MM.1S (cell line): Measurements from ENCODE around the gene PPP1R15B.

Source experiments
- DNase-seq: peaks from one replicate; pipeline ENCODE4 v3.0.0-alpha.2; 2015
- H2AFZ ChIP-seq: fragments of 300-600 bp; sonication (generic); 2 replicates; pipeline ENCODE4 v1.6.0; 2016; ENCODE audit warnings: antibody characterized with exemption, low read length
- H3F3A ChIP-seq: fragments of 300-600 bp; sonication (generic); 2 replicates; pipeline ENCODE4 v1.6.1; 2016; ENCODE audit warnings: mild to moderate bottlenecking, antibody characterized with exemption, low read length, moderate library complexity, mixed read lengths; ENCODE audit not compliant: insufficient read depth
- H3K27ac ChIP-seq: fragments of 300-600 bp; sonication (generic); 2 replicates; pipeline ENCODE4 v1.5.1; 2016; ENCODE audit warnings: mild to moderate bottlenecking, low read length
- H3K27me3 ChIP-seq: fragments of 300-600 bp; sonication (generic); replicated peaks from 2 replicates; pipeline ENCODE4 v1.6.0; 2016; ENCODE audit warnings: low read length; ENCODE audit not compliant: insufficient read depth
- H3K36me3 ChIP-seq: fragments of 300-600 bp; sonication (generic); replicated peaks from 2 replicates; pipeline ENCODE4 v1.6.1; 2016; ENCODE audit warnings: mild to moderate bottlenecking, low read length, mixed read lengths; ENCODE audit not compliant: insufficient read depth
- H3K4me1 ChIP-seq: fragments of 300-600 bp; sonication (generic); 2 replicates; pipeline ENCODE4 v1.6.1; 2016; ENCODE audit warnings: low read length, mixed read lengths
- H3K4me2 ChIP-seq: fragments of 300-600 bp; sonication (generic); 2 replicates; pipeline ENCODE4 v1.6.0; 2016; ENCODE audit warnings: low read depth, low read length
- H3K4me3 ChIP-seq: fragments of 300-600 bp; sonication (generic); 2 replicates; pipeline ENCODE4 v1.5.1; 2016; ENCODE audit warnings: low read length, mixed read lengths
- H3K79me2 ChIP-seq: fragments of 300-600 bp; sonication (generic); 2 replicates; pipeline ENCODE4 v1.6.1; 2016; ENCODE audit warnings: mixed run types, low read length, mixed read lengths
- H3K9ac ChIP-seq: fragments of 300-600 bp; sonication (generic); 2 replicates; pipeline ENCODE4 v1.6.1; 2016; ENCODE audit warnings: low read length, mixed read lengths
- H3K9me2 ChIP-seq: fragments of 300-600 bp; sonication (generic); replicated peaks from 2 replicates; pipeline ENCODE4 v1.6.1; 2016; ENCODE audit warnings: mild to moderate bottlenecking, low read length, mixed read lengths; ENCODE audit not compliant: insufficient read depth
- H3K9me3 ChIP-seq: fragments of 300-600 bp; sonication (generic); replicated peaks from 2 replicates; pipeline ENCODE4 v1.6.1; 2016; ENCODE audit warnings: mild to moderate bottlenecking, low read length, mixed read lengths; ENCODE audit not compliant: insufficient read depth
- H4K20me1 ChIP-seq: fragments of 300-600 bp; sonication (generic); 2 replicates; pipeline ENCODE4 v1.6.1; 2016; ENCODE audit warnings: mild to moderate bottlenecking, low read length, moderate library complexity, mixed read lengths; ENCODE audit not compliant: insufficient read depth
- EZH2 ChIP-seq: fragments of 300-600 bp; sonication (generic); optimal IDR thresholded peaks from 2 replicates; pipeline ENCODE3; 2017; ENCODE audit warnings: low read depth, mild to moderate bottlenecking, antibody characterized with exemption, low read length, mixed read lengths
- EZH2phosphoT487 ChIP-seq: fragments of 300-600 bp; sonication (generic); IDR thresholded peaks from 2 replicates; pipeline ENCODE4 v1.6.1; 2018; ENCODE audit warnings: antibody characterized with exemption, low read length
- TF ChIP-seq, protein P1 (sequence below): fragments of 300-600 bp; sonication (generic); IDR thresholded peaks from 2 replicates; pipeline ENCODE4 v1.5.1; 2016; ENCODE audit warnings: antibody characterized with exemption, low read length, mixed read lengths

The PPP1R15B gene

GRCh38 chr1:204455063-204455830 is 43.6 kb upstream of the PPP1R15B start:
- Histone ChIP-seq H3K4me2 (no peak overlapping the region), H3K79me2 (no peaks in the 10 kb centered on the region)
- DNase-seq = no peak

DNA sequence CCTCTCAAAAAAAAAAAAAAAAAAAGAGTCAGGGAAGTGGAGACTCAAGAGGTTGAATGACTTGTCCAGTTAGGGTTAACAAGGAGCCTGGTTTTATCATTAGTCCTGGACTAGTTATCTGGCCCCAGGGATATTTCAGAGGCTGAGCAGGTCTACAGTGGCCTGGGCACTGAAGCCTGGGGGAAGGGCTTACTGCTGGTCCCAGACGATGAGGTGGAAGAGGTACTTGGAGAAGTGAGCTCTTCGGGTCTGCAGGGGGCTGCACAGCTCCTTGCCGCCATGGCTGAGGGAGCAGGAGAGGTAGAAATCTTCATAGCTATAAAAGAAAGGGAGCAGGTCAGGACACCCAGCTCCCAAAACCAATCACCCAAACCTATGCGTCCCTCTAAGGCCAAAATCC is 42.9 kb upstream of the PPP1R15B start:
- H3K79me2 ChIP-seq = no peaks in the 10 kb centered on the region
- DNase-seq = no peak
- H3K4me3 ChIP-seq = no peak overlapping the region
- H4K20me1 ChIP-seq = no peaks in the 10 kb centered on the region
- H3K9me3 ChIP-seq = no peaks in the 10 kb centered on the region
- no peak overlapping the region for H3K27ac ChIP-seq
- H3K4me2 ChIP-seq = no peak overlapping the region
- H3K9me2 ChIP-seq = no peaks in the 10 kb centered on the region
- H3K27me3 ChIP-seq = no peaks in the 10 kb centered on the region
- H2AFZ ChIP-seq = no peak overlapping the region
- peaks cover 3% of the 10 kb centered on the region; the same call in 1 of the 2 replicates for H3F3A ChIP-seq
- H3K4me1 ChIP-seq = peaks cover 7% of the 10 kb centered on the region
- no peaks in the 10 kb centered on the region for H3K36me3 ChIP-seq
- H3K9ac ChIP-seq = no peak overlapping the region
- TF ChIP-seq EZH2phosphoT487 (no peak), EZH2 (no peak)
- TF ChIP-seq, protein P1, sequence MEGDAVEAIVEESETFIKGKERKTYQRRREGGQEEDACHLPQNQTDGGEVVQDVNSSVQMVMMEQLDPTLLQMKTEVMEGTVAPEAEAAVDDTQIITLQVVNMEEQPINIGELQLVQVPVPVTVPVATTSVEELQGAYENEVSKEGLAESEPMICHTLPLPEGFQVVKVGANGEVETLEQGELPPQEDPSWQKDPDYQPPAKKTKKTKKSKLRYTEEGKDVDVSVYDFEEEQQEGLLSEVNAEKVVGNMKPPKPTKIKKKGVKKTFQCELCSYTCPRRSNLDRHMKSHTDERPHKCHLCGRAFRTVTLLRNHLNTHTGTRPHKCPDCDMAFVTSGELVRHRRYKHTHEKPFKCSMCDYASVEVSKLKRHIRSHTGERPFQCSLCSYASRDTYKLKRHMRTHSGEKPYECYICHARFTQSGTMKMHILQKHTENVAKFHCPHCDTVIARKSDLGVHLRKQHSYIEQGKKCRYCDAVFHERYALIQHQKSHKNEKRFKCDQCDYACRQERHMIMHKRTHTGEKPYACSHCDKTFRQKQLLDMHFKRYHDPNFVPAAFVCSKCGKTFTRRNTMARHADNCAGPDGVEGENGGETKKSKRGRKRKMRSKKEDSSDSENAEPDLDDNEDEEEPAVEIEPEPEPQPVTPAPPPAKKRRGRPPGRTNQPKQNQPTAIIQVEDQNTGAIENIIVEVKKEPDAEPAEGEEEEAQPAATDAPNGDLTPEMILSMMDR = no peak

More at GRCh38 chr1:204455063-204455830, 43.6 kb upstream of the PPP1R15B start:
- Histone ChIP-seq H3K27me3 (no peaks in the 10 kb centered on the region), H3K9me3 (no peaks in the 10 kb centered on the region), H3K9ac (no peak overlapping the region), H2AFZ (no peak overlapping the region), H3K27ac (no peak overlapping the region), H3K9me2 (no peaks in the 10 kb centered on the region), H4K20me1 (no peaks in the 10 kb centered on the region), H3F3A (peaks cover 3% of the 10 kb centered on the region; the same call in 1 of the 2 replicates), H3K36me3 (no peaks in the 10 kb centered on the region), H3K4me3 (no peak overlapping the region), H3K4me1 (peaks cover 7% of the 10 kb centered on the region)
- TF ChIP-seq, protein P1 = no peak
- TF ChIP-seq EZH2phosphoT487 (no peak), EZH2 (no peak)

- Histone ChIP-seq H3K27ac (peak overlapping the region; percentile 50), H2AFZ (peak overlapping the region; percentile 57), H3F3A (peaks cover 3% of the 10 kb centered on the region; the same call in 1 of the 2 replicates), H3K27me3 (no peaks in the 10 kb centered on the region), H3K4me1 (peaks cover 7% of the 10 kb centered on the region), H3K9me3 (no peaks in the 10 kb centered on the region), H4K20me1 (no peaks in the 10 kb centered on the region), H3K9ac (peak overlapping the region; percentile 37; the same call in 1 of the 2 replicates), H3K4me3 (peak overlapping the region; percentile 18; the same call in 1 of the 2 replicates), H3K4me2 (peak overlapping the region; percentile 59), H3K9me2 (no peaks in the 10 kb centered on the region), H3K79me2 (no peaks in the 10 kb centered on the region), H3K36me3 (no peaks in the 10 kb centered on the region)
- TF ChIP-seq, protein P1 = no peak
- TF ChIP-seq EZH2 (no peak), EZH2phosphoT487 (no peak)
- peak; percentile 71 for DNase-seq
These were observed 41.6 kb upstream of the PPP1R15B start for GRCh38 chr1:204453141-204453772.
